Measurements from ENCODE around the gene TTN.
"Not testable (repeated sequence)": the region's sequence is repeated elsewhere in the genome, so short reads cannot be mapped to it uniquely, and the experiment has no call there.

Gene TTN

DNA sequence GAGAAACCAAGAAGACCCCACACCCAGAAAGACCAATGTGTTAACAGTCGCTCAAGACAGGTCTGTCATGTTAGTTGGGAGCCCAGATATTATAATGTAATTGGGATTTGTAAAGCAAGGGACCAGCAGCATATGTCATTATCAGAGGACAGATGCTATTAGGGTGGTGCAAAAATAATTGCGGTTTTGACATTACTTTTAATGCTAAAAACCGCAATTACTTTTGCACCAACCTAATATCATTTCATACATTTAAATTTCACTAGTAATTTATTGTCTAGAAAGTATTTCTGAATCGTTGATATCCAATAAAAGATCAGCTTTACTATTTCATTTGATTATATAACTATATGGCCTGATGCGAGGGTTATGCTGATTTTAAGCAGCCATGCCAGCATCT is 131.2 kb downstream of the TTN start:
- no peak for DNase-seq (ENCODE audit: low read depth in 1 of 2, low spot score in 1 of 2)

DNA sequence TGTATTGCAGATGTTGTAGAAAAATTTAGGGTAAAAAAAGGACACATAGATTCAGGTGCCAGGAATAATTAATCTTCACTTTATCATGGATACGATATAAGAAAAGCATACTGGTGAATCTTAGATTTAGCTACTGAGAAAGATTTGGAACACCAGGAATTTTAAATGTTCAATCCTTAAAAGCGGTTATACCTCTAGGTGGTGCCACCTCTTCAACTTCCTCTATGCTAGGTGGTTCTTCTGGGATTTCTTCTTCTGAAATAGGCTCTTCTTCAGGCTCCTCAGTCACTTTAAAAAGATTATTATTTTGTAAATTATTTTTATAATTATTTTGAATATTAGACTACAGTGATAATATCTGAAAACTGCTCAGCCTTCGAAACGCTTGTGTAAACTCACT is 133.1 kb downstream of the TTN start:
- no peak for DNase-seq (ENCODE audit: low read depth in 1 of 2, low spot score in 1 of 2)

DNA sequence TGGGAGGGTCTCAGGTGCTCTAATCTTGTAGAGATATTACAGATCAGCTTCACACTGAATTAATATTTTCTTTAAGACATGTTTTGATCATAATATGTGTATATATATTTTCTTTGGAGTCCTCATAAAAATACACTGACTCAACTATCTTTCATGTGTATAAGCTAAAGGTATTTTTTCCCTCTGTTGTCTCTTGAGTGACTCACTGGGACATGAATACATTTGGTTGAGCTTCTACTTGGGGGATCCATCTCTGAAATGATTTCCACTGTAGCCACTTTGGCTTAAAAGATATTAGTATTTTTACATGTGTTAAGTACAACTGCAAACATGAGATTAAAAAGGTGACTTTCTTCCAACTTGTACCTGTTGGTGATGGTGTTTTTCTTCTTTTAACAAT is 140.8 kb downstream of the TTN start:
- DNase-seq (ENCODE audit: low read depth in 1 of 2, low spot score in 1 of 2), result no peak

DNA sequence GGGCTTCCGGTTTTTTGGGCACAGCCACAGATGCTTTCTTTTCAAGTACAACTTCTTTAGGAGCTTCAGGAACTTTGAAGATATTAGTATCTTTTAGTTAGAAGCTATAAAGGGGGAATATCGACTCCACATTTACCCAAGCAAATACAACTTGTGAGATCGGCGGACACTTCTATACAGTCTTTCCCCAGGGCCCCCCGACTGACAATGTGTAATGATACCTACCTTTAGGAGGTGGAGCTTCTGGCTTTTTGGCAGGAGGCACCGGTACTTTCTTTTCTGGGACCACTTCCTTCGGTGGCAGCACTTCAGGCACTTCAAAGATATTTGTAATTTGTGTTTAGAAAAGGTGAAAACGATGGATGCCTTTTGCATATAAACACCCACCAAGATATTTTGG is 148.7 kb downstream of the TTN start:
- DNase-seq (ENCODE audit: low read depth in 1 of 2, low spot score in 1 of 2), result not testable (repeated sequence)

DNA sequence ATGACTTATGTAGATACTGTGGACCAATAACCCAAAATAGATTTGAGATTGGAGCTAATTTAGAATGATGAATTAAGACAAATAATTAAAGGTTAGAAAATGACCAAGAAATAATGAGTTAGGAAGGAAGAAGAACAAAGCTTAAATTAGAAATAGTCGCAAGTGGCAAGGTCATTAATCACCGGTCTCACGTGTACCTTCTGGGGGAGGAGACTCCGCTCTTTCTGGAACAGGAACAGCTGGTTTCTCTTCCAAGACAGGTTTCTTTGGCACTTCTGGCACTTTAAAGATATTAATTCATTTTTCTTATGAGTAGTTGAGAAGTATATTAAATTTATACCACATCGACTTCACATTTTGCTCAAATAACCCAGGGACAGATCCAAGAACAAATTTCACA is 156.7 kb downstream of the TTN start:
- no peak for DNase-seq (ENCODE audit: low read depth in 1 of 2, low spot score in 1 of 2)

DNA sequence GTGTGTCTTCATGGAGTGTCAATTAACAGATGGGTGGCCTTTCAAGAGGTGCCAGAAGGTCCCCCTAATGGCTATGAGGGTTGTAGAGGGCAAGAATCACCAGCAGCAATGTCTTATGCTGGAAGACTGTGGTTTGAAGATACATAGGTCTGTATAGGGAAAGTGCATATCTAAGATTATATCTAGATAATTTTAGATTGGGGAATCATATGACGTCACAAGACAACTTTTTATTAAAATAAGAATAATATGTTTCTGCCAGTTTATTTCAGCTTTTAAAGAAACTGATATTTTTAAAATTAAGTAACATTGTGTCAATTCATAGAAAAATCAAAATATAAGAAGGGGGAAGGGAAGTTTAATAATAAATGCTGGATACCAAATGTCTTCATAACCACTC is 162.3 kb downstream of the TTN start:
- DNase-seq (ENCODE audit: low read depth in 1 of 2, low spot score in 1 of 2), result no peak

DNA sequence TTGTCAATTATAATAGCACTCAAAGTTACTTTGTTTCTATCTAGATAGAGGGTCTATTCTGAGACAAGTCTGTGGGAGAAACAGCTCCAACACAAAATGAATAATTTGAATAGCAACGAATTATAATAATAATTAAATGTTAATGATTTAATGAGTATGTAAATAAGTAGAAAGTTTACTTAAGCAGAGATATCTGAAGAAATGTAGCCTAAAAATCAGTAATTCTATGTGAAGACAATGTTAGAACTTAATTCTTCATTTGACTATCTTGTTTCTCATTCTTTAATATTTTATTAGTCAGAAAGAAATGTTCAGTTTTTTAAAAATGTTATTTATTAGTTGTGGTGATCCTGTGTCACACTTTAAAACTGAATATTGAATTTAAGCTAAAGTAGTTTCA is 165.7 kb downstream of the TTN start:
- DNase-seq (ENCODE audit: low read depth in 1 of 2, low spot score in 1 of 2), result no peak

DNA sequence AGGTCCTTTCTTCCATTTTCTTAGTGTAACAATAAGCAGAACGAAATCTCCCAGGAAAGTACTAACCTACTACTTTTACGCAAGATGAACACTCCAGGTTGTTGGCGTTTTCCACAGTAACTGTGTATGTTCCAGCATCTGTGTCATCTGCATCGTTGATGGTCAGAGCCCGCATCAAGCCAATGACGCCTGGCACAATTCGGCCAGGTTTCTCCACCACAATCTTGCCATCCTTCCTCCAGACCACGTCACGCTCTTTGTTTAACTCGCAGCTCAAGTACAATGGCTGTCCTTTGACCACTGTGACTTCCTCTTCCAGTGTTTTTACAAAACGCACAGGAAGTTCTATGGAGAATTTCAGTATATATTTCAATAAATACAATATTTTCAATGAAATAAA is 171.3 kb downstream of the TTN start:
- no peak for DNase-seq (ENCODE audit: low read depth in 1 of 2, low spot score in 1 of 2)

DNA sequence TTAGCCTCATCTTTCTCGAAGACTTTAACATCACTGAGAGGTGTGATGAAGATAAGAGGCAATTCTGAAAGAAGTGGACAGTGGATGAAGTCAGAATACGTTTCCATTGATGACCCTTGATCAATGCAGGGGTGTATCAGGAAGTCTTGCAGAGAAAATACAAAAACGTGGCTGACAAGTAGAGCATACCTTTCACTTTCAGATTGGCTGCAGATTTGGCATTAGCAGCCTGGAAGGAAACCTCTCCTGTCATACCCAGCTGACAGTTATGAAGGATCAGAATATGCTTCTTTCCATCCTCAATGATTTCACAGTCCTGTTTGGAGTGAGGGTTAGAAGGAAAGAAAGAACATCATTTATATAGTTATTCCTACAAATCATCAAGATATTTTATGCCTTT is 174.5 kb downstream of the TTN start:
- DNase-seq (ENCODE audit: low read depth in 1 of 2, low spot score in 1 of 2), result no peak

DNA sequence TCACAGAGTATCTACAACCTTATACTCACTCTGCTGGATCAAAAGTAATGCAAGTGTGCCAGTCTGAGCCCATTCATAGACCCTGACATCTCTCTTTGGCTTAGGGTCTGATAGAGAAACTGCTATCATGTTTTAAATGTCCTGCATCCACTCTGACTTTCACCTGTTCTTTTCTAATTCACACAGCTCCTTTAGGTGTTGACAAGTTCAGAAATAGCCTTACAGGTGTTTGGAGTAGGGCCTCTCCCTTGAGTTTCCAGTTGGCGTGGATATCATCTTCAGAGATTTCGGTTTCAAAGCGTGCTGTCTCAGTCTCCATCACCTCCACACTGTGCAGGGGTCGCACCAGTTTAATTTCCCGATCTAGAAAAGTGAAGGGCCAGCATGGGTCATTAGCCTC is 176.6 kb downstream of the TTN start:
- no peak for DNase-seq (ENCODE audit: low read depth in 1 of 2, low spot score in 1 of 2)

DNA sequence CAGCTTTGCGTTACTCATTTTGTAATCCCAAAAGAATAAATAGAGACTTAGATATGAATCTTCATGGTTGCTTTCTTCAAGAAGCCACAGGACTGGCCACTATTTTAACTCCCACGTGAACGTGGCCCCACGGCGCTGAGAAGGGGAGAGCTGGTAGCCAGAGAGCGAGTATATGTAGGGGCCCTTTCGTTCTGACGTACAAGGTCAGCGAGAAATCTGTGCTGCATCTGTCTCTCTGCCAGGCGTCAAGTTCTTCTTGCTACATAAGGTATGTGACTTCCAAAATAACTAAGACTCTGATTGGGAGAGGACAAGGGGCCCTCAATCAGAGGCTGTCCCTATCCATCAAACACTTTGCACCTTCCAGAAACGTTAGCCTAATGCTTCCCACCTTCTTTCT is 177.8 kb downstream of the TTN start:
- no peak for DNase-seq (ENCODE audit: low read depth in 1 of 2, low spot score in 1 of 2)

DNA sequence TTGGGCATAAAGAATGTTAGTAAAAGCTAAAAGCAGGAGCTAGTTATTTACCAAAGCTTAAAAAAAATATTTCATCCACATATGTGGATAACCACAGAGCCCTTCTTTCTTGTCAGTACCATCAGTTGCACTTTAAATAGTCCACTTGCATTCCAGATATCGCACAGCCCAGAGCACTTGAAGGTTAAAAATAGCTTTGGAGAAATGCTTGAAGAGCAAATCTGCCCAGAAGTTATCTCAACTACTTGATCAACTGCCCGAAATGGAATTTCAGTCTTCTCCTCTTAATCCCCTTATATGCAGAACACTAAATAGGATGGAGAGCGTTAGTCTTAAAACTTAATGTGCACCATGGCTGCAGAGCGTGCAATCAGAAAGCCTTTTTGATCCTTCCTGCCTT is 178.6 kb downstream of the TTN start:
- DNase-seq (ENCODE audit: low read depth in 1 of 2, low spot score in 1 of 2), result no peak

DNA sequence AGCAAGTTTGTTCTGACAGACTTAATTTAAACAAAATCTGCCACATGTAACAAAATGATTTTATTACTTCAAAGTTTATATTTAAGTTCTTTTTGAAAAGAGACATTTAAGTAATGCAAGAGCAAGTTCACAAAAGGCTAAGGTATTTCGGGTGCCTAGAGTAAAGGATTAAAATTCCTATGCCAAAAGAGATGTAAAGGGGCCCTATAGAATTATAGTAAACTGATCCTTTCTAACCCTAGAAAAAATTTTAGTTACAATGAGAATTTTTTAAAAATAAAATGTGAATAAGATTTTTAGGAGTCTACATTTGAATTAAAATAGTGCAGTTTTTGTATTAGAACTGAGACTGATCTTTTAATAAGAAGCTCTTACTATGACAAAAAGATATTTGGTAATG is 179.8 kb downstream of the TTN start:
- no peak for DNase-seq (ENCODE audit: low read depth in 1 of 2, low spot score in 1 of 2)

DNA sequence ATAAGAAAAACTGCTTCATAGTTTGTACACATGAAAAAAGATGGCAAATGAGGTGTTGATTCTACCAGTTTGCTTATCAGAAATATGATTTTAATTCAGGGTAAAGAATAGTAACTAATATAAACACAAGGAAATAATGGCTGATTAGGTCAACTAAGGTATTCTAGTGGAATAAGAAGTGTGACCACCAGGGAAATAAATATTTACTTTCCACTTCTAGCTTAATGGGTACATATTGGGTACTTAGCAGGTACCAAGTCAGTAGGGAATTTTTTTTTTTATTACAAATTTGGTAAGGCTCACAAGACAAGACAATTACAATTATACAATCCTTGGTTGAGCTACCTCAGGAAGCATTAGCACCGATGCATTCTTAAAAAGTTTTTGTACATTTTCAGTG is 191.3 kb downstream of the TTN start:
- DNase-seq (ENCODE audit: low read depth in 1 of 2, low spot score in 1 of 2), result no peak

DNA sequence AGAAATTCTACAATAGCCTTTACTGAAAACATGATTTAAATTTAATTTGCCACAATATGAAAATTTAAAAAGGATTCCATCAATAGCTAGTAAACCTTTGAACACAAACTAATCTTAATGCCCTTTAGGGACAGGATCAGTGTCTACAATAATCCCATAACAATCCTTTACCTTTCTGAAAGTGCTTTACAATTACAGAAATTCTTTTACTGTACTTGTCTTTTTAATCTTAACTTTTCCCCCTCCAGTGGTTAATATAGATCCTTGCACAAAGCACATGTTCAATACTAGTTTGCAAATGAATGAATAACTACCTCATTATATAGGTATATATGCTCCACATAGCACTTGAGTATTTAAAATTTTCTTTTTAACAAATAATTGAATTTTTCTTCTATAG is 204.3 kb downstream of the TTN start:
- DNase-seq (ENCODE audit: low read depth in 1 of 2, low spot score in 1 of 2), result no peak

DNA sequence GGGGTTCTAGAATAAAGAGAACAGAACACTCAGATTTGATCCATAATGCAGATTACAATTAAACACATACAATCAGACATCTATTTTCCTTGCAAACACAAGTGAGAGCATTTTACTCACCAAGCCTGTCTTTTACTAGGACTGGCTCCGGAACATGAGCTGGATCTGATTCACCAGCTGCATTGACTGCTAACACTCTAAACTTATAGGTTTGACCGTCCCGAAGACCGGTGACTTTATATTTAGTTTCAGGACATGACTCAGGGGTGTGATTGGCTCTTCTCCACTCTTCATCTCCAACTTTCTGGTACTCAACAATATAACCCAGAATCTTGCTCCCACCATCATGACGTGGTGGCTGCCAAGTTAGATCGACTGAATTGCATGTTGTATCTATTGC is 214.6 kb downstream of the TTN start:
- DNase-seq (ENCODE audit: low read depth in 1 of 2, low spot score in 1 of 2), result no peak

DNA sequence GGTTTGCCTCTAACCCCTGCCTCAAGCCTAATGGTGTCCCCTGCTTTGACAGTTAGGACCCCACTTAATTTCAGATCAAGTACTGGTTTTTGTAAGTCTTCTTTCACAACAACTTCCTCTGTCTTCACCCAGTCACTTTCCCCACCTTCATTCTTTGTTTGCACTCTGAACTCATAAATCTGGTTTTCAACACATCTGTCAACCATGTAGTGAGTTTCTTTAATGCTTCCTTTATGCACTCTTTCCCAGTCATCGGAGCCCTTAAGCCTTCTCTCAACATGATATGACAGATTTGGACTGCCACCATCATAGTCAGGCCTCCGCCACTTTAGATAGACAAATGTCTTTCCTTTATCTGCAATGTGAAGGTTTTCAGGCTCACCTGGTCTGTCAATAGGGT is 217.9 kb downstream of the TTN start:
- DNase-seq (ENCODE audit: low read depth in 1 of 2, low spot score in 1 of 2), result no peak

DNA sequence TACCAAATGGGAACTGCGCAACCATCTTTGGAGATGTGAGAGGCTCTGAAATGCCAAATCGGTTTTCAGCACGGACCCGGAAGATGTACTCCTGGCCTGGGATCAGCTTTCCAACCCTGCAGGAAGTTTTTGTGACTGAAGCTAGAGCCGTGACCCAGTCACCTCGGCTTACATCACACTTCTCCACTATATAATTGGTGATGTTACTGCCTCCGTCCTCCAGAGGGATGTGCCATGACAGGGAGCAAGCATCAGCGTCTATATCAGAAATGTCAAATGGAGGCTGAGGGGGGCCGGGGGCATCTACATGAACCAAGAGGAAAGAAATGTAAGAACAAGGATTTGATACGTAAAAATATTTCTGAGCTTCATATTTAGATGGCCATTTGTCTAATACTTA is 222.6 kb downstream of the TTN start:
- DNase-seq (ENCODE audit: low read depth in 1 of 2, low spot score in 1 of 2), result no peak

DNA sequence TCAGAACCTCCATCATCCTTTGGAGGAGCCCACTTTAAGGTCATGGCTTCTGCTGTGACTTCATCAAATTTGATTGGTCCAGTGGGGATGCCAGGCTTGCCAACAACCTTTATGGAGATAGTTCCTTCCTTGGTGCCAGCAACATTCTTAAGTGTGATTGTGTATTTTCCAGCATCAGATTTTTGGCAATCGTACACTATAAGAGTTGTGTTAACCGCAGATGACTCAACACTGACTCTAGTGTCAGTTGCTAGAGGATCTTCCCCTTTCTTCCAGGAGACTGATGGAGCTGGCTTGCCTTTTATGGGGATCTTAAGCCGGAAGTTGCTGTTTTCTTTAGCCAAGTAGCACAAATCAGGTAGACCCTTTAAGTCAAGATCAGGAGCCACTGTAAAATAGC is 228.2 kb downstream of the TTN start:
- no peak for DNase-seq (ENCODE audit: low read depth in 1 of 2, low spot score in 1 of 2)

DNA sequence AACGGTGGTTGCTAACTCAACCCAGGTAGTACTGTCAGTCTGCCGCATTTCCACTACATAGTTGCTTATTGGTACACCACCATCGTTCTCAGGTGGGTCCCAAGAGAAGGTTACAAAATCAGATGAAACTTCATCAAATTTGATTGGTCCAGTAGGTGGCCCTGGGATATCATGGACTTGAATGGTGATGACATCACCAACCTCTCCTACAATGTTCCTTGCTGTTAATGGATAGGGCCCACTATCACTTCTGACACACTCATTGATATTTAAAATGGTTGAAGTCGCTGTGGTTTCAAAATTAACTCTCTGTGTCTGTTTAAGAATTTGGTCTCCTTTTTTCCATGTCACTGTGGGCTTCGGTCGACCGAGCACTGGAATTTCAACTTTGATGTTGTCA is 232.4 kb downstream of the TTN start:
- no peak for DNase-seq (ENCODE audit: low read depth in 1 of 2, low spot score in 1 of 2)

DNA sequence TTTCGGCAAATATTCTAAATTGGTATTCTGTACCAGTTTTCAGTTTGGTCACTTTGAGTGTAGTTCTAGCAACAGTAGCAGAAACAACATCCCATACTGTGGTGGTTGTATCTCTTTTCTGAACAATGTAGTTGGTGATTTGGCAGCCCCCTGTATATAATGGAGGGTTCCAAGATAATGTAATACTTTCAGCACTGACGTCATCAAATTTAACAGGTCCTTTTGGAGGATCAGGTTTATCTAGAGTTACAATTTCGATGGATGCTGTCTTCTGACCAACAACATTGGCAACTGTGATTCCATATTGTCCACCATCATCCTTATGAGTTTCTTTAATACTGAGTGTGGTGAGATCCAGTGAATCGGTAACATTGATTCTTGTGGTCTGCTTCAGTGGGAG is 239.0 kb downstream of the TTN start:
- DNase-seq (ENCODE audit: low read depth in 1 of 2, low spot score in 1 of 2), result no peak

DNA sequence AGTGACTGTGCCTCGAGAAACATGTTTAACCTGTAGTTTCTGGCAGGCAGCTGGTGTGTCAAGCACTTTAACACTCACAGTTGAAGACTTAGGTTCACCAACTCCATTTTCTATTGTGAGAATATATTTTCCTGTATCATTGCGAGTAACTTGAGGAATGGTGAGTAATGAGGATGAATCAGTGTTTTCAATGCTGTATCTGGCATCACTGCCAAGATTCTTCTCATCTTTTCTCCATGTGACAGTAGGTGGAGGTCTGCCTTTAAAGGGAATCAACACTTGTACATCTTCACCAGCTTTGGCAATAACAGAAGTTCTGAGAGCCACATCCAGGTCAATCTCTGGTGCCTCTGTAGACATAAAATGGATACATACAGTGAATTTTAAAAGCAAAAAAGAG is 254.2 kb downstream of the TTN start:
- DNase-seq (ENCODE audit: low read depth in 1 of 2, low spot score in 1 of 2), result no peak

DNA sequence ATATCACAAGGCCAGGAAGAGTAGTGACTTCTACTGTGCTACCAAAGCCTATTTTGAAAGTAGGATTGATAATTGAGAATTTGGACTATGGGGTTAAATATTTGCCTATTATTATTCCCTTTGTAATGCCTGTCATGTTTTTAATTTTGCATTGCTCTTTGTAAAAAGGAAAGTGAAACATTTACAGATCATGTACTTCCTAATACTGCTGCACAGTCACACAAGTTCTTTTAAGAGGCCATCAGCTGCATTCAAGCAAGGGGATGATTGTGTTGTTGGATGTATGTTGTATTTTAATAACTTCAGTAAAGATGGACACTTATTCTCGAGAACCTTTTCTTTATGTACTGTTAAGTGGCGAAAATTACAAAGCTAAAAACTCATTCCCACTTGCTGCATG is 256.9 kb downstream of the TTN start:
- no peak for DNase-seq (ENCODE audit: low read depth in 1 of 2, low spot score in 1 of 2)

DNA sequence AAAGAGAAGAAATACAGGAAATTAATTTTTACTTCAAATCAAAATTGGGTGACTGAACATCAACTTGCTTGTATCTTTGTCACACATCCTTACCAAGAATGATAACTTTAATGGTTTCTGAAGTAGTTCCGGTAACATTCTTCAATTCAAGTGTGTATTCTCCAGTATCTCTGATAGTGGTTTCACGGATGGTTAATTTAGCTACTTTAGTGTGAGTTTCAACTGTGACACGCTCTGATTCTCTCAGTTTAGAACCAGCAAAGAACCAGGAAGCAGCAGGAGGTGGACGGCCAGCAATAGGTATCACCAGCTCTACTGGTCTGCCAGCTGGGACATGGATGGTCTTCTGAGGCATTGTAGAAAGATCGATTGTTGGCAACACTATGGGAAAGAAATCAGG is 264.7 kb downstream of the TTN start:
- DNase-seq (ENCODE audit: low read depth in 1 of 2, low spot score in 1 of 2), result no peak

DNA sequence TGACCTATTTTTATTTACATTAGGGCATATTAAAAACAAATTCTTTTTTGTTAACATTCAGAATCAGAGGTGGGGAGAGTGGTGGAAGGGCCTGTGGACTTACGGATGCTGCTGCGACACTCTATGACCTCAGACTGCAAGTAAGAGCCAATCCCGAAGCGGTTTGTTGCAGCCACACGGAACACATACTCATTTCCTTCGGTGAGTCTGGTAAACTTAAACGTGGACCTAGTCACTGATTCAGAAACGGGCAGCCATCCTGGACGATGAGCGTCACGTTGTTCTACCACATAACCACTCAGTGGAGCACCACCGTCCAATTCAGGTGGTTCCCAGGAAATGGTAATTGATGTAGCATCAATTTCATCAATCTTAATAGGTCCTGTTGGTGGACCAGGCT is 265.1 kb downstream of the TTN start:
- DNase-seq (ENCODE audit: low read depth in 1 of 2, low spot score in 1 of 2), result no peak

All from activated CD4-positive, alpha-beta T cell treated with anti-CD3 and anti-CD28 coated beads, Interleukin-2, amount 50 U/mL, for 24 hours (primary cell).